HG02852 (cell line): ENCODE results near the gene SUPT4H1.
"Not testable (repeated sequence)": the region's sequence is repeated elsewhere in the genome, so short reads cannot be mapped to it uniquely, and the experiment has no call there.

Experiments used
- ATAC-seq: cut with Tn5 transposase; IDR thresholded peaks from one replicate; pipeline ENCODE4 v1.9.1; 2021; ENCODE audit warnings: mild to moderate bottlenecking, moderate library complexity; ENCODE audit not compliant: unreplicated experiment

SUPT4H1 gene

DNA sequence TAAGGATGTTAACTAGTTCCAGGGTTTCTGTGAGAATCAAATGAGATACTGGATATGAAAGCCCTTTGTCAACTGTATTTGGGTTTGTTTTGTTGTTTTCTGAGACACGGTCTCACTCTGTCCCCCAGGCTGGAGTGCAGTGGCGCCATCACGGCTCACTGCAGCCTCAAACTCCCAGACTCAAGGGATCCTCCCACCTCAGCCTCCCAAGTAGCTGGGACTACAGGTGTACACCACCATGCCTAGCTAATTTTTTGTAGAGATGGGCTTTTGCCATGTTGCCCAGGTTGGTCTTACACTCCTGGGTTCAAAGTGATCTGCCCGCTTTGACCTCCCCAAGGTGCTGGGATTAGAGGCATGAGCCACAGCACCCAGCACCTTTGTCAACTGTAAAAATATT is 8.9 kb downstream of the SUPT4H1 start:
- ATAC-seq, result no peak

- ATAC-seq, result no peak
Observed at GRCh38 chr17:58341861-58342475, 10.0 kb downstream of the SUPT4H1 start.

GRCh38 chr17:58341136-58341860 is 10.7 kb downstream of the SUPT4H1 start:
- not testable (repeated sequence) for ATAC-seq

- ATAC-seq, result no peak
Observed at GRCh38 chr17:58340405-58340876, 11.6 kb downstream of the SUPT4H1 start.

DNA sequence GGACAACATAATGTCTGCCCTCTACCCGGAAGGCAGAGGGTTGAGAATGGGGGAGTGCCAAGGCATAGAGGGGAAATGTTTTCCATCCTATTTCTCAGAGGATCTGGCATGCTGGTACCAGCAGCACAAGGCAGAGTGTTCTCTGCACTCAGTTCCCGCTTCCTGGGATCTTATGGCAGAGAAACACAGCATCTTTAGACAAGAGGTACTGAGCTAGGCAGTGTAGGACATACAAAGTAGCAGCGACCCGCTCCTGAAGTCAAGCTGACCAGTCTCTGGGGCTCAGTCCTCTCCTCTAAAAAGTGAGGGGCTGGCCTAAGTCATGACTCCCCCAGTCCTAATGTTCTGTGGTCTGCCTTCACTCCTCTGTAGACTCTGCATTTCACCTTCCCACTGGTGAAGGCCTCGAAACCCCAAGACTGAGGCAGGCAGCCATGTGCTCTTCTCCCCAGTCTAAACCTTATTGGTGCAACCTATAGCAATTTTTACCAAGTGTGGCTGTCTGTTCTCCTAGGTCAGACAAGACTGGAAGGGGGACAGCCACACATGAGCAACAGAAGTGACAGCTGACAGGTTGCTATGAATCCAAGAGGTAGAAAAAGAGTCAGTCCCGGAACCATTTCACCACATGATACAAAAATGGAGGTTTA is 12.1 kb downstream of the SUPT4H1 start:
- no peak for ATAC-seq

- ATAC-seq, result peak; percentile 25
Observed at GRCh38 chr17:58338841-58339754, 12.9 kb downstream of the SUPT4H1 start.

DNA sequence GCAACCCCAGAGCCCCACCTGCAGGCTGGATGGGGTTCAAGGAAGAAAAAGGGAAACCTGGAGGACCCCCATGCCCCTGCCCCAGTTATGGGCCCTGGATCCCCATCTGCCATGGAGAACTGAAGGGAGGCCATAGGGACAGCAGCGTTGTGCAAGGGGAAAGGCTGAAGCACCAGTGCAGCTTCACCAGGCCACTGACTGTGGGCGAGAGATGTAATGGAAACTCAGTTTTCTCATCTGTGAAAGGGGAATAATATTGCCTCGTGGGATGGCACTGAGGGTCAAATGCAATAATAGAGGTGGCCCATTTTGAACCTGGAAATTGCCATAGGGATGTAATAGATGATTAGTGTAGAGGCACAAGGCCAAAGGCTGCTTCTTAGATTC is 13.6 kb downstream of the SUPT4H1 start:
- ATAC-seq, result no peak

DNA sequence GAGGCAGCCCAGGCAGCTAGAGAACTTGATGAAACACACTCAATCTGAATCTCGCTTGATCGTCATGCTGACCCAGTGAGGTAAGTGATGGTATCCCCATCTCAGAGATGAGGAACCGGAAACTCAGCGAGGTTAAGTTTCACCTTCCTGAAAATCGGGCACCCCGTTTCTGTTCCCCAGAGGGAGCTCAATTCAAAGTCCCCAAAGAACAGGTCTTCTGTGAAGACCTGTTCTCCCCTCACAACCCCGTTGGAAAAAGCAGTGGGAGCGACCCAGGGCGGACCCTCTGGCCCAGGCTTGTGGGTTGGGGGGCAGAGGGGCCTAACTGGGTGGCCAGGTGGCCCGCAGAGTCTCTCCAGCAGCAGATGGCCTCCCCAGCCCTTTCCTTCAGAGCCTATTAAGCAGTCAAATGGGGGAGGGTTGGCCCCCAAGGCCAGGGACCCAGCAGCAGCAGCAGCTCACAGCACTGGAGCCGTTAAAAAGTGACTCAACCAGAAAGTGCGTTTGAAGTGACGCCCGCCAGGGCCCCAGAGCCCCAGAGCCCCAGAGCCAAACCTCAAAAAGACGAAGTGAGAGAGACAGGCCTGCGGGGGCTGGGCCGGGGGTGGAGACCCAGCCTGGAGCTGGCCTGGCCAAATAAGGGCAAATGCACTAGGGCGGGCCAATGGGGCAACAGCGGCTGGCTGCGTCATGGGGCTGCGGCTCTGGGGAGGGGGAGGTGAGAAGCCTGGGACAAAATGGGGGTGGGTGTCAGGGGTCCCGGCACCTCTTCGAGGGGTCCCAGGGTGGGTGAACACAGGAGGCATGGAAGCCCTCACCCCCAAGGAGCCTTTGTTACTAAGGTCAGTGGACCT is 14.2 kb downstream of the SUPT4H1 start:
- ATAC-seq, result peak; percentile 71

- ATAC-seq, result no peak
Observed at GRCh38 chr17:58337210-58337599, 14.8 kb downstream of the SUPT4H1 start.

DNA sequence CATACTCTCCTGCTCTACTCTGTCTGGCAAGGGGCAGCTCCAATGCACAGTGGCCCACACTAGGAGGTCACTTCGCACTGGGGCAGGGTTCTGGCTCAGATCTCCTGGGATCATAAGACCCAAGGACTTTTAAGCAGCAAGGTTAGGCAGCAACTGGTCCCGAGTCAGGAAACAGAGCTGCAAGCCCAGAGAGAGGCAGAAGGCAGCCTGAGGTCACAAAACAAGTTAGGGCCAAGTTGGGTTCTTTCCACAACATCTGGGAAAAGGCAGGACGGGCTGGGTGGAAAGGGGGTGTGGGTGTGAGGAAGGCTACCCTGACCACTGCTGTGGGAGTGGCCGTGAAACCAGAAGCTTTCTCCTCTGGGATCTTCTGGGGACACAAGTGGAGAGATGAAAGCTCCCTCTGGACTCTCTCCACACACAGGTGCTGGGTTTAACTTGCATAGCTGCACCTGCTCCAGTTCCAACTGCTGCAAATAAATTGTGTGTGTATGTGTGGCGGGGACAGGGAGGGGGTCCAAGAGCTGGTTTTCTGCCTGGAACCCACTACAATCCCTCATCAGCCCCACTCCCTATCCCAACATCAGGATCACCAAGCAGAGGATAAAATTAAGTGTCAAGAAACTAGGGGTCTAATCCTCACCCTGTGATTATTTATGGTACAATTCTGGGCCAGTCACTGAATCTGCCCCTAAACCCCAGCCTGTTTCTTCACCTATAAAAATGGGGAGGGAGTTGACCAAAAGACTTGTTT is 15.4 kb downstream of the SUPT4H1 start:
- ATAC-seq, result no peak

DNA sequence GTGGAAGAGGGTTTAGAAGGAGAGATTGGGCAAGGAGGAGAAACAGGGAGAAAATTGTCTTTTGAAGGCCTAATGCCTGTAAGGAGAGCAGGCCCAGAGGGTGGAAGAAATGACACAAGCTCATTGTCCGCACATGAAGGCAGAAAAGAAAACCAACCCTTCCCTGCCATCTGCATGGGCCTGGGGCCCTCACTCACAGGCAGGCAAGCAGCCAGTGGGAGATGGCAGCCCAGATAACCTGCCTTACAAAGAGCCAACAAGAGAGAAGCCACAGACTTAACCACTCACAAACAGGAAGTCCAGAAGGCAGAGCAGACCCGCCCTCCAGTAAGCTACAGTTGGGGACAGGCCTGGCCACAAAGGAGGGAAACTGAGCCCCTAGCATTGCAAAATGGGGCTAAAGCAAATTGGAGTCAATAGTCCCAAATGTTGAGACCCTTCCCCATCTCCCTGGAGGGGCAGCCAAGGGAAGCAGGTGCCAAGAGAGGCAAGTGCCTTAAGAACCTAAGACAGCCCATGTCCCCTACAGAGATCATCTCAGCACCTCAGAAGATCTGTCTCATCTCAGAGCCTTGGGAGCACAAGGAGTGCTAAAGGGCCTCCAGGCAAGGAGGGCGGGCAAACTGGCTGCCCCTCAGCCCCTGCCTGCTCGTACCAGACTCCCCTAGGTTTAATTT is 16.1 kb downstream of the SUPT4H1 start:
- ATAC-seq, result no peak

DNA sequence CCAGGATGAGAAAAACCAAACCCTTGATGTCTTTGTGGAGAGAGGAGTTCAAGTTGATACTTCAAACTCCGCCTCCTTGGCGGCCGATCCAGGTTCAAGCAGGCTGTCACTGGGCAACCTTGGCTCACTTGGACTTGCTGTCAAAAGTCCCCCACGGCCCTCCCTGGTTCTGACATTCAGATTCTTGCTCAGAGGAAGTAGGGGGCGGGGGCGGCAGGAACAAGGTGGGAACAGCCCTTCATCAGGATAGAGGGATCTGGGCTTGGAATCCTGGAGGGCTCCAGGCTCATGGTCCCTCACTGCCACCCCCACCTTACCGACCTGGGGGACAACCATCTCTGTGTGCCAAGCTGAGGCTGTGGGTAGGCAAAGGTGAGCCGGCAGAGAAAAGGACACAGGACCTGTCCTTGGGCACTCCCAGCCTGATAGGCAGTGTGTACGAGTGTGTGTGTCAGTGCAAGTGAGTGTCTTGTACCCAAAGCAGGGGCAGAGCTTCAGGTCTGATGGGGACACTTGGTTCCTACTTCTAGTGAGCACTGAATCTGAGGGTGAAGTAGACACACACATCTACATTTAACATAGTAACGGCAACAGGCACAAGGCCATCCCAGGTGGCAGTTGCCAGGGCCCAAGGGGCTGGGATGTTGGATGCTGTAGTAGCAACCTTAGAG is 16.8 kb downstream of the SUPT4H1 start:
- no peak for ATAC-seq

GRCh38 chr17:58334661-58335060 is 17.3 kb downstream of the SUPT4H1 start:
- ATAC-seq, result no peak

DNA sequence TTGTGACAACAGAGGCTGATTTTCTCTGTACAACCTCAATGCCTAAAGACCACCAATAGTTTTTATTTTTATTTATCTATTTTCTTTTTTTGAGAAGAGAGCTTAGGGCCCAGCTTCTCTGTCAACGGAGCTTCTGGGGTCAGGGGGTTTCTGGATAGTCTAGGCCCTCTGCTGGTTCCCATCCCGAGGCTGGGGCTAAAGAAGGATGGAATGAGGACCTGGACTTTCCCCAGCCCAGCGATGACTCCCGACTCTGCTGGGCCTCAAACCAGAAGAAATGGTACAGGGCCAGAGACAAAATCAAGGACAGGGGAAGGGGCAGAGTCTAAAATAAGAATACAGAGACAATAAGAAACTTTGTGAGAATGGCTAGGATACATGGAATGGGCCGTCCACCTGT is 17.7 kb downstream of the SUPT4H1 start:
- no peak for ATAC-seq

- ATAC-seq, result no peak
Observed at GRCh38 chr17:58333736-58334207, 18.2 kb downstream of the SUPT4H1 start.

- ATAC-seq, result no peak
Observed at GRCh38 chr17:58332778-58333735, 18.9 kb downstream of the SUPT4H1 start.
